GM21390 (cell line): ENCODE data around the gene PRKX.
"Not testable (repeated sequence)": the region's sequence is repeated elsewhere in the genome, so short reads cannot be mapped to it uniquely, and the experiment has no call there.

ENCODE experiments used
- ATAC-seq: cut with Tn5 transposase; IDR thresholded peaks from one replicate; pipeline ENCODE4 v1.9.1; 2021; ENCODE audit not compliant: unreplicated experiment

PRKX gene

GRCh38 chrX:3713225-3713936 is at the start of gene PRKX:
PRKX (minus strand) TSS chrX:3713649; CDS start chrX:3713253, 396 bp downstream.
- ATAC-seq = peak; percentile 80

DNA sequence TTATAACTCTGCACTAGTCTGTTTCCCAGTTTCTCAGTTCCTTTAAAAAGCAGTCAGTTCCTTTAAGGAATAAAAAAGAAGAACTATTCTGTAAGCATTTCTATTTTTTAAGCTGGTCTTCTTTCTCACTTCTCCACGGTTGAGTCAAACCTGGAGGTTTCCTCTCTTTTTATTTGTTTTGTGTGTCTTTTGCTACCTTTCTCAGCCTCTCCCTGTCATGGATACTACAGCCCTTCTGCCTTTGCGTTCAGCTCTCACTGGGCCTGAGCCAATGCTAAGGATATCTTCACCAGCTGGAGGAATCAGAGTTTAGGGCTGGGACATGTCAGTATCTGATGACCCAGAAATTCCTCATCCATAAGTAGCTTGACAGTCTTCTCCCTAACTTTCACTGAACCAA is 49.7 kb upstream of the PRKX start:
- no peak for ATAC-seq

GRCh38 chrX:3757510-3758025 is 44.1 kb upstream of the PRKX start:
- ATAC-seq = no peak

- no peak for ATAC-seq
Observed at GRCh38 chrX:3748052-3748559, 34.7 kb upstream of the PRKX start.

DNA sequence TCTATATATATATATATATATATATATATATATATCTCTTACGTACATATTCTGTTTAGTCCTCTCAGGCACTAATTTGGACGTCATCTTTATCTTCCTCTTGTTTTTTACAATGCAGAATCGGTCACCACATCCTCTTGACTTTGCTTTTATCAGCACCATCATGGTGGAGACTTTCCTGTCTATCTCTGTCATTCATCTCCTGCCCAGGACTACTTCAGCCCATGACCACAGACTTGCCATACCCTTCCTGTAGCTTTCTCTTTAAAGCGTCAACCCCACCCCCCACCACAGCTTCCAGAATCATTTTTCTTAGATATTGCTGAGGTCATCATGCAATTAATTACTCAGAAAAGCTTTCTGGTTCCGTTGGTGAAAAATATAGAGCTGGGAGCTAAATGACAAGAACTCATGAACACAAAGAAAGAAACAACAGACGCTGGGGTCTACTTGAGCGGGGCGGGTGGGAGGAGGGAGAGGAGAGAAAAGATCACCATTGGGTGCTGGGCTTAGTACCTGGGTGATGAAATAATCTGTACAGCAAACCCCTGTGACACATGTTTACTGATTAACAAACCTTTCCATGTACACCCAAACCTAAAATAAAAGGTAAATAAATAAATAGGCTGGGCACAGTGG is 30.5 kb upstream of the PRKX start:
- no peak for ATAC-seq

- ATAC-seq = not testable (repeated sequence)
Observed at GRCh38 chrX:3740946-3741345, 27.5 kb upstream of the PRKX start.

- no peak for ATAC-seq
Observed at GRCh38 chrX:3738509-3738908, 25.1 kb upstream of the PRKX start.

GRCh38 chrX:3736536-3736935 is 23.1 kb upstream of the PRKX start:
- not testable (repeated sequence) for ATAC-seq

GRCh38 chrX:3735891-3736290 is 22.4 kb upstream of the PRKX start:
- not testable (repeated sequence) for ATAC-seq

DNA sequence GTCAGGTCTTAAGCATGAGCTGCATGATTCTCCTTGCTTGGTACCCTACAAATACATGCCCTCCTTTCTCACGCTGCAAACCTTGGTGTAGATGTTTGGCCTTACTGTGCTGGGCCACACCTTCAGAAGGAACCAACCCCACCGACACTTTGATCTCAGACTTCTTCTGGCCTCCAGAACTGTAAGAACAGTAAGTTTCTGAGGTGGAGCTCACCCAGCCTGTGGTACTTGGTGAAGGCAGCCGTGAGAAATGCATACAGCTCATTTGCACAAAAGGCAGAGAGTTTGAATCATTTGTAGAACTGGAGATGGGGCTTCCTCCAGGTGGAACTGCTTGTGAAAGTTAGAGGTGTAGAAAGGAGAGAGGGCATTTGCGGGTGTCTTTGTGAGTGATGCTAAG is 21.0 kb upstream of the PRKX start:
- ATAC-seq = not testable (repeated sequence)

GRCh38 chrX:3733043-3733430 is 19.6 kb upstream of the PRKX start:
- no peak for ATAC-seq

DNA sequence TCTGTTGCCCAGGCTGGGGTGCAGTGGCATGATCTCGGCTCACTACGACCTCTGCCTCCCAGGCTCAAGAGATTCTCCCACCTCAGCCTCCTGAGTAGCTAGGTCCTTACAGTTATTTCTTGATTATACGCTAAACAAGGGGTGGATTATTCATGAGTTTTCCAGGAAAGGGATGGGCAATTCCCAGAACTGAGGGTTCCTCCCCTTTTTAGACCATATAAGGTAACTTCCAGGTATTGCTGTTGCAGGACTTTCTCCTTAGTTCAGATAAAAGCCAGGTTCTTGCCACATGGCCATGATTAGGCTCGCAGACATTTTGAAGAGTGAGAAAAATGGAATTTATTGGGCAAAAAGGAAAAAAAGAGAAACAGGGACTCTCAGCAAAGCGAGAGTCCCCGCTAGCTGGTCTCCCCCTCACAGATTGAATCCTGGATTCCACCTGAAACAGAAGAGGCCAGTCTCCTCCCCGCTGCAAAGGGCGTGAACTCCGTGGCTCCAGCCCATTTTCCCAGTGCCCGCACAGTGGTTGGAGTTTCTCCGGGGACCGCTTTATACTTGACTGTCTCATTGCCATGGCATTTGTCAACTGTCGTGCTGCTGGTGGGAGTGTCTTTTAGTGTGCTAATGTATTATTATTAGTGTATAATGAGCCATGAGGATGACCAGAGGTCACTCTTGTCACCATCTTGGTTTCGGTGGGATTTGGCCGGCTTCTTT is 19.0 kb upstream of the PRKX start:
- ATAC-seq = not testable (repeated sequence)

DNA sequence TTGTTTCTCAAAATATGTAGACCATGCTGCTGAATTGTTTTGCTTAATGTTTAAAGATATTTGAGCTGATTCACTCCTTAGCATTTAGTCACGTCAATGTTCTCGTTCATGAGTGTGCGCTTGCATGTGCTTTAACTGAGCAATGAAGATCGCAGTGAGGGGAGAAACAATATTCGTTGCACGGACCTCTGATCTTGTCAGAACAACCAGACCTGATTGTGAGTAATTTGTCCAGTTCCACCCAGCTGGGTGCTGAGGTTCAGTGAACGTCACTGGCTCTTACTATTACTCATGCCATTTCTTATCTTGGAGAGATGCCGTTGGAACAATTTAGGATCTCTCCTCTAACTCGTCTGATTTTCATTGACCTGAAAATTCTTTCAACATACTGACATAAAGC is 15.0 kb upstream of the PRKX start:
- no peak for ATAC-seq

DNA sequence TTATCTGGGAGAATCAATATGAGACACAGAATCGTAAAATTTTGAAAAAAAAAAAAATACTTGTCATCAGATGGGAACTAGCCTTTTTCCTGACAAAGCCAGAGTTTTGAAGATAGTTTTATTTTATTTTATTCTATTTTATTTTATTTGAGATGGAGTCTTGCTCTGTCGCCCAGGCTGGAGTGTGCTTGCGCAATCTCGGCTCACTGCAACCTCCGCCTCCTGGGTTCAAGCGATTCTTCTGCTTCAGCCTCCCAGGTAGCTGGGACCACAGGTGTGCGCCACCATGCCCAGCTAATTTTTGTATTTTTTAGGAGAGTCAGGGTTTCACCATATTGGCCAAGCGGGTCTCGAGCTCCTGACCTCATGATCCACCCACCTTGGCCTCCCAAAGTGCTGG is 10.0 kb upstream of the PRKX start:
- ATAC-seq = not testable (repeated sequence)

- ATAC-seq = no peak
Observed at GRCh38 chrX:3717742-3718420, 4.4 kb upstream of the PRKX start.

- ATAC-seq = no peak
Observed at GRCh38 chrX:3715921-3716320, 2.5 kb upstream of the PRKX start.

DNA sequence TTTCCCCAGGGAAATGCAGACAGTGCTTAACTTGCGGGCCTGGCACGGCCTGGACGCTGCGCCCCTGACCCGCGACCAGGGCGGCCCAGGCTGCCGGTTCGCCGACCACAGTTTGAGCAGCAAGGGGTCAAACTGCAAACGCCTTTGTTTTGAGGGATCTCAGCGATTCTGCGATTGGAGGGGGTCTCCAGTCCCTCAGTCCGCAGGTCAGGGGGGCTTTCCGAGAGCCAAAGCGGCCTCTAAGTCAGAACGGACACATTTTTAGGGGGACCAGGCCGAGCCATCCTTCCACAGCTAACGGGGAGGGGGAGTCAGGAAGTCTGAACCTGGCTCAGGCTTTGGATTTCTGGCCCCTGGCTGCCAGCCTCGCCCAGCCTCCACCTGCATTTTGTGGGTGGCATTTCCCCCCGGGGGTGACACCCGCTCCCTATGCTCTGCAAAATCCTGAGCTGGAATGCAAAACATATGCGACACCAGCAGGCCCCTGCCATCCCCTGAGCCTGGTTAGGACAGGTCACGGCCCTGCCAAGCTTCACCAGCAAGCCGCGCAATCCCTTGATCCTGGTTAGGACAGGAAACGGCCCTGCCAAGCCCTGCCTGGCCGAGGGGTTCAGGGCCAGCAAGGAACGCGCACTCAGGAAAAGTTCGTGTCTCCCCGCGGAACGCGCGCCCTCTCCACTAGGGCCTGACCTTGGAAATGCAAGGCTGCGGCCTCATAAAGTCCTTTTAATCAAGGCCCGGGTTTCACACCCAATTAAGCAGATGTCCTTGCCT is 1.4 kb upstream of the PRKX start:
- ATAC-seq = not testable (repeated sequence)

DNA sequence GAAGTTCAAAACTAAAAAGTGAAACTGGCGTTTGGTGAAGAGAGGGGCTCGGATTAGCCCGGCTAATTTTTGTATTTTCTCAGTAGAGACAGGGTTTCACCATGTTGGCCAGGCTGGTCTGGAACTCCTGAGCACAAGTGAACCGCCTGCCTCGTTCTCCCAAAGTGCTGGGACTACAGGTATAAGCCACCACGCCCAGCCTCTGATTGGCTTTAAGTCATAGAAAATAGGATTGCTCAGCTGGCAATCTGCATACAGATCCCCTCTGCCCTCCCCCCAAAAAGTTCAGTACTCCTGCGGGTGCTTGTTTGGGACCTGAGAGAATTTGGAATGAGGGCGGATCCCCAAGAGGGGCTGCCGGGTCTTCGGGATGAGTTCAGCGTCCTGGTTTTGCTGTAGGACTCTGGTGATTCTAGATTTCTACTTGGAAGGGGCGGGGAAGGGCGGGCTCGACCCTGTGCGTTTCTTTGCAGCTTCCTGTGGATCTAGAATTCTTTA is 537 bp upstream of the PRKX start:
- no peak for ATAC-seq

DNA sequence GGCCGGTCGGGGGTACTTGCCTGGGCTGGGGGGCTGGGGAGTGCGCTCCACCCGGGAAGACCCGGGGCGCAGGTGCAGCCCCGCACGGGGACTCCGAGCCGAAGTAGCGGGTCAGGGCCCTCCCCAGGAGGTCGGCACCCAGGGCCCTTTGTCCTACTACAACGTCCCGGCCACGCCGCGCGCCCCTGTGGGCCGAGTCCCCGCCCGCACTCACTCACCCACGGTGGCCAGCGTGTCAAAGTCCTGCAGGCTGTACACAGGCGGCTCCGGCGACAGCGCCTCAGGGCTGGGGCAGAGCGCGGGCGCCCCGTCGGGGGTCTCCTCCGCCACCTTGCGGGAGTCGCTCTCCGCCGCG is 602 bp downstream of the PRKX start:
- peak; percentile 16 for ATAC-seq
